Measurements from ENCODE around the gene TRAF3IP1. TPM values are rescaled to one million over a fixed set of nuclear protein-coding genes. Genes with fewer than 3 reads are reported as not detected.
A peak's percentile ranks its signal among the peaks of the same experiment; 100 is the strongest.

The TRAF3IP1 gene
- total and polyA plus RNA-seq, 4 donors, result 14.4 to 21.5 (median 18.4) TPM

DNA sequence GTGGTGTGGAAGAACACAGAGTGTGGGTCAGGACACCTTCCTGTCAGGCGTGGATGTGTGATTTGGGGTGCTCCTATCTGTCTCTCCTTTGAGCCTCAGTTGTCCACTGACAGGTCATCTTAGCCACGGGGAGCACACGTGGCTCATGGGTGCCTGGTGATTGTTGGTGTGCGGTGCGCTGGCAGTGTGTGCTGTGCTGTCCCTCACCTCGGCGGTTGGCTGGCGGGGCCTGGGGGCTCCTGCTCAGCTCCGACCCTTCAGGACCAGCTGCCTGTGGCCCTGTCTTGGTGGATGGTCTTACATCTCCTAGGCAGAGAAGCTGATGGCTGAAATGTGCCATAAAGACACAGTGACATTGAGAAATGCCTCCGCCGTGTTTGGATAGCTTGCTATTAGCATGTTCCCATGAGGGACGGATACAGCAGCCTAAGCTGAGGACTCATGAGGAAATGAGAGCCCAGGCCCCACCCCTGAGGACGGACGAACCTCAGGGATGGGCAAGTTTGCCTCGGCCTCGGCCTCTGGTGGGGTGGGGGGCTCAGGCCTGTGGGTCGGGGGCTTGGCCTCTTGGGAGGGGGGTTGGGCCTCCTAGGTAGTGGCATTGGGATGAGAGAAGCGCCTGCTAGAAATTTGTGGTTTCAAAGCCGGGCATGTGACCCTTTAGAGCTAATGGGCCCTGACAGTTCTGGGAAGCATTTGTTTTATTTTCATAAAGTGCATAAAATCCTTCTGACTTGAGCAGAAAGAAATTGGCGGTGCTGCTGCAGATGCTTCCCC, 86.1 kb downstream of the TRAF3IP1 start:
- ATAC-seq (ENCODE audit: low FRiP score) (no peak), DNase-seq (no peak)
- no peaks in the 10 kb centered on the region for H3K36me3 ChIP-seq (ENCODE audit: control insufficient read depth in 1 of 2, insufficient read depth in 2 of 2, low read length in 1 of 2)
- H3K27ac ChIP-seq (ENCODE audit: low read depth in 1 of 2, low read length in 2 of 2), result no peak overlapping the region
- no peak overlapping the region for H3K4me3 ChIP-seq (ENCODE audit: low read length in 2 of 2)
- 85 to 89% methylated on average over 20 of the region's 20 CpGs for WGBS, 2 donors
- intact Hi-C loops (cut with DNase I), result no loop called here
- no peaks in the 10 kb centered on the region for H3K27me3 ChIP-seq (ENCODE audit: control insufficient read depth in 1 of 2, insufficient read depth in 2 of 2, low read length in 1 of 2)
- H3K4me1 ChIP-seq (ENCODE audit: control insufficient read depth in 1 of 2, insufficient read depth in 2 of 2, low read length in 2 of 2), result no peaks in the 10 kb centered on the region
- no peaks in the 10 kb centered on the region for H3K9me3 ChIP-seq (ENCODE audit: control insufficient read depth, low read length)

DNA sequence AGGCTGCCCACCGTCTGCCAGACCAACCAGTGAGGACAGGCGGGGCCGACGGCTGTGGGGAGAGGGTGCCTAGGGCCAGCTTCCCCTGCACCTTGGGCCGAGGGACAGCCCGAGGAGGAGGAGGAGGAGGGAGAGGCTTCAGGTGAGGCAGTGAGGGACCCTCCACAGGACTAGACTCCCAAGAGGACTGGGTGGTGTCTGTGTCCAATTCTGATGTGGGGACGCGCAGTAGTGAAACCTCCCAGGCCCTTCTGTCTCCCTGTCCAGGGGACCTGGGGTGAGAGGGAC, 86.6 kb downstream of the TRAF3IP1 start:
- H3K27me3 ChIP-seq (ENCODE audit: control insufficient read depth in 1 of 2, insufficient read depth in 2 of 2, low read length in 1 of 2), result no peaks in the 10 kb centered on the region
- H3K36me3 ChIP-seq (ENCODE audit: control insufficient read depth in 1 of 2, insufficient read depth in 2 of 2, low read length in 1 of 2), result no peaks in the 10 kb centered on the region
- H3K27ac ChIP-seq (ENCODE audit: low read depth in 1 of 2, low read length in 2 of 2), result no peak overlapping the region
- H3K4me3 ChIP-seq (ENCODE audit: low read length in 2 of 2), result no peak overlapping the region
- 79 to 80% methylated on average over 8 of the region's 8 CpGs for WGBS, 2 donors
- no peaks in the 10 kb centered on the region for H3K9me3 ChIP-seq (ENCODE audit: control insufficient read depth, low read length)
- ATAC-seq (ENCODE audit: low FRiP score) (no peak), DNase-seq (no peak)
- intact Hi-C loops (cut with DNase I), result no loop called here
- no peaks in the 10 kb centered on the region for H3K4me1 ChIP-seq (ENCODE audit: control insufficient read depth in 1 of 2, insufficient read depth in 2 of 2, low read length in 2 of 2)

DNA sequence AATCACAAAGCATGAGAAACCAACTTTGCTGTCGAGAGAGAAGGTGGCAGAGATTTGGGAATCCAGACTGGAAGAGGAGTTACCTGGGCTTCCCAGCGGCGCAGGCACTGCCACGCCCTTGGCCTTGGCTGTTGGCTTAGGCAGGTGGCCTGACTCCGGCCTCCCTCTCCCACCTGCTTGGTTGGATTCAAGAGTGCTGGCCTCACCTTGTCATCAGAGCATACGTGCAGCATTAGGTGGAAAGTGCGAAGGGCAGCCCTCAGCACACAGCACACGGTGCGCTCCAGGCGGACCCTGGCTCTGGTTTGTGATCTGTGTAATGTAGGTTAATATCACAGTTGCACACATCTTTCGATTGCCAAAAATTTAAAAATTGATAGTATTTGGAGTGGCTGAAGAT, 87.2 kb downstream of the TRAF3IP1 start:
- no peak overlapping the region for H3K27ac ChIP-seq (ENCODE audit: low read depth in 1 of 2, low read length in 2 of 2)
- intact Hi-C loops (cut with DNase I), result no loop called here
- no peaks in the 10 kb centered on the region for H3K36me3 ChIP-seq (ENCODE audit: control insufficient read depth in 1 of 2, insufficient read depth in 2 of 2, low read length in 1 of 2)
- H3K4me1 ChIP-seq (ENCODE audit: control insufficient read depth in 1 of 2, insufficient read depth in 2 of 2, low read length in 2 of 2), result no peaks in the 10 kb centered on the region
- no peaks in the 10 kb centered on the region for H3K27me3 ChIP-seq (ENCODE audit: control insufficient read depth in 1 of 2, insufficient read depth in 2 of 2, low read length in 1 of 2)
- H3K9me3 ChIP-seq (ENCODE audit: control insufficient read depth, low read length), result no peaks in the 10 kb centered on the region
- H3K4me3 ChIP-seq (ENCODE audit: low read length in 2 of 2), result no peak overlapping the region
- ATAC-seq (ENCODE audit: low FRiP score) (no peak), DNase-seq (no peak)
- WGBS, 2 donors, result 86 to 95% methylated on average over 11 of the region's 11 CpGs

DNA sequence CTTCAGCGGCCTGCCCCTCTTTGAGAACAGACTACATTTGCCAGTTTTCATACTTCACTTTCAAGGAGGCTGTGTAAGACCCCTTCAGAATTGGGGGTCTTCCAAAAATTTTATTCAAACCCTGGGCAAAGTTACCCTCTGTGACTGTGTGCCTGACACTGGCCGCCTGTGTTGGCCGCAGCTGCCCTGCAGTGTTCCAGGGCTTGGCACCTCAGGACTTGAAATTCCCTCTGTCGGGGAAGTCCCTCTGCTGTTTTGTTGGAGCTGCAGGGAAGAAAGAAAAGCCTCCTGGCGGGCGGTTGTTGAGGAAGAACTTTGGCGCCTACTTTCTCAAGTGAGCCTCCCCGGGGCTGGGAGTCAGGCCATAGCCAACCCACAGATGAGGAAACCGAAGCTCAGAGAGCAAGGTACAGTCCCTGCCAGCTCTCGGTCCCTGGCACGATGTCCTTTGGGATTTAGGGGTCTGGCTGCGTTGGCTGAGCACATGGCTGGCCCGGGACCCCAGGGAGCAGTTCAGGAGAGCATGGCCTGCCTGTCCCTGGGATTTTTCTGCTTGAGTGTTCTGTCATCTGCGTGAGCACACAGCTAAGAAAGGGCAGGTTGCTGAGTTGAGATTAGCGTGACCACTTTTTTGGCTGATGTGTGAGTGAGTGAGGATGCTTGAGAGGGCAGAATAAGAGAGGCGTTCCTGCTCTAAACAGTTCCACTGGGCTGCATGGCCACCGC, 88.5 kb downstream of the TRAF3IP1 start:
- WGBS, 2 donors, result 13 to 14% methylated on average over 17 of the region's 17 CpGs
- DNase-seq (no peak), ATAC-seq (ENCODE audit: low FRiP score) (peak; percentile 54)
- H3K4me3 ChIP-seq (ENCODE audit: low read length in 2 of 2), result no peak overlapping the region
- no peaks in the 10 kb centered on the region for H3K27me3 ChIP-seq (ENCODE audit: control insufficient read depth in 1 of 2, insufficient read depth in 2 of 2, low read length in 1 of 2)
- H3K36me3 ChIP-seq (ENCODE audit: control insufficient read depth in 1 of 2, insufficient read depth in 2 of 2, low read length in 1 of 2), result no peaks in the 10 kb centered on the region
- intact Hi-C loops (cut with DNase I), result no loop called here
- no peaks in the 10 kb centered on the region for H3K9me3 ChIP-seq (ENCODE audit: control insufficient read depth, low read length)
- H3K27ac ChIP-seq (ENCODE audit: low read depth in 1 of 2, low read length in 2 of 2), result peak overlapping the region in 1 of 2 donors; percentile 54
- no peaks in the 10 kb centered on the region for H3K4me1 ChIP-seq (ENCODE audit: control insufficient read depth in 1 of 2, insufficient read depth in 2 of 2, low read length in 2 of 2)

DNA sequence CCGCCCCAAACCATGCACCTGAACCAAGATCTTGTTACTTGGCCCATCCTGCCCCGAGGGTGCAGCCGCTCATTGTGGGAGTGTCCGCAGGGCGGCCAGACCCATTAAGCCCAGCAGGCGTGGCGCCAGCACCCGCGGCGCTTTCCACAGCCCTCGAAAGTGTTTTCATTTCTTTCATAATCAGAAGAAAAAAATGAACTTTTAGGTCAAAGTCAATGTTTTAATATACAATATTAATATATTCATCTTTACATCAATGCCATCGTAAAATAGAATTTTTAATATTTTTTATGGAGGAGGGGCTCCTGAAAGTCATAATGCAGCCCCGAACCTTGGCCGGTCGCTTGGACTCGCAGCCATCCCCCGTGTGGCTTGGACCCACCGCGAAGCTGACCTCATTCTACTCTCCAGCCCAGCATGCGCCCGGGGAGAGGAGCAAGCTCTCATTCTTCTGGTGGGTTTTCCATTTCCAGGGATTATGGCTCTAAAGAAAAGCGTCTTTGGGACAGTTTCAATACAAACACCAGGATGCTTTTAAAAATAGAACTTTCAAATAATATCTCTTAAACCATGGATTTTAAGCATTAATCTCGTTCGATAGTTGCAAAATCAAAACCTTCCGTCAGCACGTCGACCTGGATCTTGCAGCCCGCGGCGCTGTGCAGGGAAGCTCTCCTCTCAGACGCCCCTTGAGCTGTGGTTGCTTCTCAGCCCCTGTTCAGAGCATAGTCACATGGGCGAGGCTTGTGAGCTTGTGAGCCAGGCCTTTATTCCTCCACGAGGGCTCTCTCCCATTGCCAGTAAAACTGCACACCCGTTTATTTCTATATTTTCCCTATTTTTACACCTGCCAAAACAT, 89.3 kb downstream of the TRAF3IP1 start:
- peak; percentile 53 for ATAC-seq (ENCODE audit: low FRiP score)
- DNase-seq, result no peak
- H3K27ac ChIP-seq (ENCODE audit: low read depth in 1 of 2, low read length in 2 of 2), result peak overlapping the region in 1 of 2 donors; percentile 36

DNA sequence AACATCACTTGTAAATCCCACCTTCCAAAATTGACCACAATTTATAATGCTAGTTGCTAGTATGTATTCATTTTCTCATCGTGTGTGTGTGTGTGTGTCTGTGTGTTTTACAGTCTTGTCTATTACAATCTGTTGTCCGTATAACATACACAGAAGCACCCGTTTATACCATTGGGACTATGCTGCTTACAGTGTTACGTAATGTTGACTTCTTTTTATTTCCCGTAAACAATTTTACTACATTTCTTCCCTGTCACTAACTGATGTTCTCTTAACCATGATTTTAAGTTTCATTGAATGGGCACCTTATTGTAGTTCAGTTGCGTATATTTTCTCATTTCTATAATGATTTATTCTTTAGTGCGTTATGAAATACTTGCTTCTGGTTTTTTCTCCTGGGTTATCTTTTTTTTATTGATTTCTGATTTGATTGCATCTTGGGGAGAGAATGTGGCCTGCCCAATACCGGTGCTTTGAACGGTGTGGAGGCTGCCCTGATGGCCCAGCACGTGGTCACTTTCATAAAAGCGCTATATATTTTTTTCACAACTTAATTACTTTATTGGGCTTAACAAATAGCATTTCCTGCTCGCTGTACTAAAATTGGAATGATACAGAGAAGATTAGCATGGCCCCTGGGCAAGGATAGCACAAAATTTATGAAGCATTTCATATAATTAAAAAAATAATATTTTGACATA, 91.9 kb downstream of the TRAF3IP1 start:
- no peak for DNase-seq
- intact Hi-C loops (cut with DNase I), result no loop called here
- no peak overlapping the region for H3K4me3 ChIP-seq (ENCODE audit: low read length in 2 of 2)
- H3K27me3 ChIP-seq (ENCODE audit: control insufficient read depth in 1 of 2, insufficient read depth in 2 of 2, low read length in 1 of 2), result no peaks in the 10 kb centered on the region
- H3K4me1 ChIP-seq (ENCODE audit: control insufficient read depth in 1 of 2, insufficient read depth in 2 of 2, low read length in 2 of 2), result no peaks in the 10 kb centered on the region
- no peak overlapping the region for H3K27ac ChIP-seq (ENCODE audit: low read depth in 1 of 2, low read length in 2 of 2)
- H3K9me3 ChIP-seq (ENCODE audit: control insufficient read depth, low read length), result no peaks in the 10 kb centered on the region
- ATAC-seq (ENCODE audit: low FRiP score), result no peak
- no peaks in the 10 kb centered on the region for H3K36me3 ChIP-seq (ENCODE audit: control insufficient read depth in 1 of 2, insufficient read depth in 2 of 2, low read length in 1 of 2)
- WGBS, 2 donors, result 89 to 97% methylated on average over 12 of the region's 12 CpGs

More for the DNA sequence above, 89.3 kb downstream of the TRAF3IP1 start:
- no peak overlapping the region for H3K4me3 ChIP-seq (ENCODE audit: low read length in 2 of 2)
- no peaks in the 10 kb centered on the region for H3K27me3 ChIP-seq (ENCODE audit: control insufficient read depth in 1 of 2, insufficient read depth in 2 of 2, low read length in 1 of 2)
- H3K4me1 ChIP-seq (ENCODE audit: control insufficient read depth in 1 of 2, insufficient read depth in 2 of 2, low read length in 2 of 2), result no peaks in the 10 kb centered on the region
- no peaks in the 10 kb centered on the region for H3K9me3 ChIP-seq (ENCODE audit: control insufficient read depth, low read length)
- WGBS, 2 donors, result 8 to 11% methylated on average over 34 of the region's 34 CpGs
- intact Hi-C loops (cut with DNase I), result no loop called here
- no peaks in the 10 kb centered on the region for H3K36me3 ChIP-seq (ENCODE audit: control insufficient read depth in 1 of 2, insufficient read depth in 2 of 2, low read length in 1 of 2)

DNA sequence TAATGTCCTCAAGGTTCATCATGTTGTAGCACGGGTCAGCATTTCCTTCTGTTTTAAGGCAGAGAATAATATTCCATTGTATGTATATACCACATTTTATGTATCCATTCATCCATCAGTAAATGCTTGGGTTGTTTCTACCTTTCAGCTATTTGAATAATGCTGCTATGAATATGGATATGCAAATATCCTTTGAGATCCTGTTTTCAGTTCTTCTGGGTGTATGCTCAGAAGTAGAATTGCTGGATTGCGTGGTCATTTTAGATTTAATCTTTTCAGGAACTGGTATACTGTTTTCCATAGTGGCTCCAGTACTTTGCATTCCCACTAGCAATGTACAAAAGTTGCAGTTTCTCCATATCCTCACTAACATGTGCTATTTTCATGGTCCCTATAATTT, 93.0 kb downstream of the TRAF3IP1 start:
- WGBS, 2 donors, result 93 to 94% methylated on average over 2 of the region's 2 CpGs
- H3K4me3 ChIP-seq (ENCODE audit: low read length in 2 of 2), result no peak overlapping the region
- DNase-seq (no peak), ATAC-seq (ENCODE audit: low FRiP score) (no peak)
- no peaks in the 10 kb centered on the region for H3K27me3 ChIP-seq (ENCODE audit: control insufficient read depth in 1 of 2, insufficient read depth in 2 of 2, low read length in 1 of 2)
- no peaks in the 10 kb centered on the region for H3K36me3 ChIP-seq (ENCODE audit: control insufficient read depth in 1 of 2, insufficient read depth in 2 of 2, low read length in 1 of 2)
- H3K9me3 ChIP-seq (ENCODE audit: control insufficient read depth, low read length), result no peaks in the 10 kb centered on the region
- H3K27ac ChIP-seq (ENCODE audit: low read depth in 1 of 2, low read length in 2 of 2), result no peak overlapping the region
- intact Hi-C loops (cut with DNase I), result no loop called here
- H3K4me1 ChIP-seq (ENCODE audit: control insufficient read depth in 1 of 2, insufficient read depth in 2 of 2, low read length in 2 of 2), result no peaks in the 10 kb centered on the region

DNA sequence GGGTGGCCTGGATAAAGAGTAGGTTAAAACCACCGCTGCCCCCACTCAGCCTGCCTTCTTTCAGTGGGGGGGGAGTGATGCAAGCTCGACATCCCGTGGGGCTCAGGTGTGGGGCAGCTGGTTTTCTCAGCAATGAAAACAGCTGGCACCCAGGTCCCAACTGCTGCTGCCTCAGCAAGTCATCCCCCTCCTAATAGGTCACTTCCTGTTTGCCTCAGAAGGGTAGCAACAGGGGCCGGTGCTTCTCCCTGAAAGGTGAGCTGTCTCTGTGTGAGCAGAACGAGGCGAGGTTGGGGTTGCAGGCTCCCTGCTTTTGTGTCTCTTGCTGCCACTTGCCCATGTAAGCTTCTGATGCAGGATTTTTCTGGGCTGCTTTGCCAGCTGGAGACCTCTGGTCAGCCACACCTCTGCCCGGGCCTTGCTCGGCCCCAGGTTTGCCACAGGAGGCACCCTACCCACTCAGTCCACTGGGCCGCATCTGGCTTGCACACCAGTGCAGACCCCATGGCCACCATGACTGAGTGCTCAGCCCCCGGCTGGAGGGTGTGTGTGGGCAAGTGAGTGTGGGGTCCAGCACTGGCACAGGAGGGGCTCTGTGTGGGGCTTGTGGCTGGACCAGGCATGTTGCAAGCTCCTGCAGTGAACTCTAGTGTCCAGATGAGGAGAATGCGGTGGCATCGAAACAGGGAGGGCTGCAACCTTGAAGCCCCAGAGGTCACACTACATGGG, 94.9 kb downstream of the TRAF3IP1 start:
- H3K27ac ChIP-seq (ENCODE audit: low read depth in 1 of 2, low read length in 2 of 2), result no peak overlapping the region
- WGBS, 2 donors, result 95 to 96% methylated on average over 12 of the region's 12 CpGs
- H3K27me3 ChIP-seq (ENCODE audit: control insufficient read depth in 1 of 2, insufficient read depth in 2 of 2, low read length in 1 of 2), result no peaks in the 10 kb centered on the region
- no peak for ATAC-seq (ENCODE audit: low FRiP score)
- no peak overlapping the region for H3K4me3 ChIP-seq (ENCODE audit: low read length in 2 of 2)
- H3K9me3 ChIP-seq (ENCODE audit: control insufficient read depth, low read length), result no peaks in the 10 kb centered on the region
- intact Hi-C loops (cut with DNase I), result no loop called here
- H3K36me3 ChIP-seq (ENCODE audit: control insufficient read depth in 1 of 2, insufficient read depth in 2 of 2, low read length in 1 of 2), result no peaks in the 10 kb centered on the region
- no peaks in the 10 kb centered on the region for H3K4me1 ChIP-seq (ENCODE audit: control insufficient read depth in 1 of 2, insufficient read depth in 2 of 2, low read length in 2 of 2)
- DNase-seq, result no peak
